Hematopoietic multipotent progenitor cell treated with erythropoietin and hydrocortisone succinate and interleukin-3 and kit ligand, for 4 days (in vitro differentiated cells): ENCODE measurements around the gene DHX35.

Experiments used
- DNase-seq: peaks from one replicate; pipeline ENCODE4 v3.0.0-alpha.2; 2015

DHX35 gene

GRCh38 chr20:39069976-39070375 is 107.8 kb downstream of the DHX35 start:
- DNase-seq, result no peak

GRCh38 chr20:39070484-39071231 is 108.5 kb downstream of the DHX35 start:
- DNase-seq, result no peak

GRCh38 chr20:39072132-39072531 is 110.0 kb downstream of the DHX35 start:
- DNase-seq, result no peak

GRCh38 chr20:39072653-39073052 is 110.5 kb downstream of the DHX35 start:
- no peak for DNase-seq

GRCh38 chr20:39075731-39076130 is 113.6 kb downstream of the DHX35 start:
- no peak for DNase-seq

GRCh38 chr20:39076958-39077357 is 114.8 kb downstream of the DHX35 start:
- no peak for DNase-seq

GRCh38 chr20:39080326-39080725 is 118.2 kb downstream of the DHX35 start:
- DNase-seq, result no peak

- peak; percentile 85 for DNase-seq
Measured at GRCh38 chr20:39081255-39081654, 119.1 kb downstream of the DHX35 start.

- no peak for DNase-seq
Measured at GRCh38 chr20:39082622-39083398, 120.7 kb downstream of the DHX35 start.

- no peak for DNase-seq
Measured at GRCh38 chr20:39083761-39084160, 121.6 kb downstream of the DHX35 start.

- DNase-seq, result no peak
Measured at GRCh38 chr20:39089029-39089428, 126.9 kb downstream of the DHX35 start.
